Stimulated activated CD4-positive, alpha-beta T cell treated with anti-CD3 and anti-CD28 coated beads, Interleukin-15, amount 100 ng/mL, for 1 hour (primary cell): ENCODE data around the gene ACAP3.
A peak's percentile ranks its signal among the peaks of the same experiment; 100 is the strongest.

ENCODE experiments used
- DNase-seq, 2 donors: peaks; one replicate each; pipeline ENCODE4 v3.0.0-alpha.2; 2020; ENCODE audit warnings: low read depth in 1 of 2, low spot score in 1 of 2

ACAP3 gene

GRCh38 chr1:1307923-1308755, at the start of gene ACAP3, which contains the start of gene PUSL1:
Gene ACAP3, minus strand, starts transcription at chr1:1307930. Its CDS starts 115 bp downstream, at chr1:1307815.
Gene PUSL1, plus strand, starts transcription at chr1:1308597. Its CDS starts 47 bp downstream, at chr1:1308644.
- peak; percentile 82 to 83 for DNase-seq

- no peak for DNase-seq
Measured at GRCh38 chr1:1356796-1357401, 49.2 kb upstream of the ACAP3 start.

- no peak for DNase-seq
Measured at GRCh38 chr1:1356166-1356795, 48.6 kb upstream of the ACAP3 start.

GRCh38 chr1:1355416-1355815, 47.7 kb upstream of the ACAP3 start:
- no peak for DNase-seq

- DNase-seq, result no peak
Measured at GRCh38 chr1:1354271-1355247, 46.8 kb upstream of the ACAP3 start.

- no peak for DNase-seq
Measured at GRCh38 chr1:1353389-1354151, 45.8 kb upstream of the ACAP3 start.

GRCh38 chr1:1352786-1353388, 45.2 kb upstream of the ACAP3 start:
- no peak for DNase-seq

GRCh38 chr1:1351511-1352427, 44.0 kb upstream of the ACAP3 start:
- DNase-seq, result no peak

- peak; percentile 61 to 67 for DNase-seq
Measured at GRCh38 chr1:1349256-1350012, 41.7 kb upstream of the ACAP3 start, which contains the start of gene DVL1. Gene DVL1, minus strand, starts transcription at chr1:1349418. Its CDS starts 353 bp downstream, at chr1:1349065.

GRCh38 chr1:1348420-1349255, 40.9 kb upstream of the ACAP3 start:
- DNase-seq, result no peak

GRCh38 chr1:1347663-1348419, 40.1 kb upstream of the ACAP3 start:
- no peak for DNase-seq

GRCh38 chr1:1347026-1347595, 39.4 kb upstream of the ACAP3 start:
- no peak for DNase-seq

- DNase-seq, result no peak
Measured at GRCh38 chr1:1346501-1346890, 38.8 kb upstream of the ACAP3 start.

- DNase-seq, result no peak
Measured at GRCh38 chr1:1345860-1346500, 38.2 kb upstream of the ACAP3 start.

- DNase-seq, result no peak
Measured at GRCh38 chr1:1345384-1345783, 37.7 kb upstream of the ACAP3 start.
